H1 (cell line): ENCODE results near the gene DEPP1. TPM values are rescaled to one million over a fixed set of nuclear protein-coding genes. Genes with fewer than 3 reads are reported as not detected.

Experiments used
- CTCF ChIA-PET: fragments of 300-600 bp; sonication (Branson Sonifier 250); formaldehyde crosslinking; loops from one replicate; lab custom pipeline; 2021; ENCODE audit not compliant: partially characterized antibody; lab: Charles Lee
- POLR2A ChIA-PET: fragments of 300-600 bp; sonication (Branson Sonifier 250); formaldehyde crosslinking; loops from one replicate; lab custom pipeline; 2021; ENCODE audit warnings: inconsistent platforms; ENCODE audit not compliant: partially characterized antibody; lab: Charles Lee
- DNase-seq, 2 experiments: peaks; one replicate each; pipeline versions ENCODE4 v3.0.0 to v3.0.0-alpha.2; 2010 to 2022; ENCODE audit warnings: low spot score in 2 of 2, low read depth in 1 of 2, mixed read lengths in 1 of 2
- FAIRE-seq: peaks from 2 replicates; lab custom pipeline; 2011; peaks lifted over from hg19 to GRCh38; lab: Jason Lieb, UNC
- H2AFZ ChIP-seq: 2 replicates; pipeline ENCODE4 v1.8.1; 2012; ENCODE audit warnings: low read length, inconsistent platforms
- H2AK5ac ChIP-seq: 2 replicates; pipeline ENCODE4 v1.6.1; 2013; ENCODE audit warnings: low read depth, low read length
- H2BK120ac ChIP-seq: replicated peaks from 2 replicates; pipeline ENCODE3; 2013; ENCODE audit warnings: low read depth, low read length, inconsistent platforms
- H2BK12ac ChIP-seq: 2 replicates; pipeline ENCODE4 v1.6.1; 2013; ENCODE audit warnings: low read depth, low read length
- H2BK15ac ChIP-seq: 2 replicates; pipeline ENCODE4 v1.6.1; 2013; ENCODE audit warnings: low read length
- H2BK20ac ChIP-seq: 2 replicates; pipeline ENCODE4 v1.6.1; 2013; ENCODE audit warnings: low read length
- H2BK5ac ChIP-seq: 2 replicates; pipeline ENCODE4 v1.6.1; 2013; ENCODE audit warnings: low read depth, low read length
- H3K14ac ChIP-seq: 2 replicates; pipeline ENCODE4 v1.6.1; 2013; ENCODE audit warnings: inconsistent platforms; ENCODE audit not compliant: insufficient read length
- H3K18ac ChIP-seq: 2 replicates; pipeline ENCODE4 v1.6.1; 2013; ENCODE audit warnings: low read length; ENCODE audit errors: extremely low read depth
- H3K23ac ChIP-seq: 2 replicates; pipeline ENCODE4 v1.6.1; 2013; ENCODE audit warnings: inconsistent platforms; ENCODE audit not compliant: insufficient read length
- H3K23me2 ChIP-seq: 2 replicates; pipeline ENCODE4 v1.6.1; 2013; ENCODE audit warnings: low read depth, low read length
- H3K27ac ChIP-seq: 2 replicates; pipeline ENCODE4 v1.6.1; 2011; ENCODE audit warnings: low read depth, low read length, inconsistent platforms
- H3K27me3 ChIP-seq, 4 experiments: replicated peaks in 1 of 4; 1 replicate in 1 of 4; 2 replicates in 3 of 4; pipeline versions ENCODE4 v1.6.1 to v1.8.1; 2011 to 2013; ENCODE audit warnings: low read length in 3 of 4, mild to moderate bottlenecking in 3 of 4, inconsistent platforms in 2 of 4, mixed read lengths in 2 of 4, moderate library complexity in 1 of 4; ENCODE audit not compliant: control insufficient read depth in 3 of 4, insufficient read depth in 3 of 4; ENCODE audit errors: extremely low read depth in 1 of 4
- H3K36me3 ChIP-seq, 4 experiments: 2 replicates each; pipeline versions ENCODE4 v1.6.1 to v1.8.1; 2011 to 2013; ENCODE audit warnings: mild to moderate bottlenecking in 4 of 4, low read length in 3 of 4, moderate library complexity in 2 of 4, control low read depth in 1 of 4, inconsistent platforms in 1 of 4; ENCODE audit not compliant: insufficient read depth in 4 of 4, control insufficient read depth in 2 of 4
- H3K4ac ChIP-seq: replicated peaks from 2 replicates; pipeline ENCODE3; 2013; ENCODE audit warnings: low read length, low read depth, mixed read lengths, inconsistent platforms; ENCODE audit not compliant: insufficient read length
- H3K4me1 ChIP-seq, 4 experiments: replicated peaks in 1 of 4; 1 replicate in 1 of 4; 2 replicates in 3 of 4; pipeline versions ENCODE4 v1.6.1 to v1.8.1; 2011 to 2013; ENCODE audit warnings: low read length in 3 of 4, inconsistent platforms in 2 of 4, mixed read lengths in 1 of 4; ENCODE audit not compliant: insufficient read depth in 4 of 4, control insufficient read depth in 3 of 4
- H3K4me2 ChIP-seq, 2 experiments: 2 replicates each; pipeline versions ENCODE4 v1.6.1 to v1.8.1; 2011 to 2013; ENCODE audit warnings: low read depth in 2 of 2, low read length in 2 of 2, control low read depth in 1 of 2, inconsistent platforms in 1 of 2, mild to moderate bottlenecking in 1 of 2; ENCODE audit not compliant: insufficient read depth in 1 of 2
- H3K4me3 ChIP-seq, 4 experiments: fragments of 200-600, 300-600 bp in 1 of 4; sonication (generic), shearing (Covaris generic), sonication (Bioruptor Twin) in 1 of 4; 2 replicates each; pipeline versions ENCODE4 v1.5.1 to v1.8.1; 2011 to 2016; ENCODE audit warnings: low read length in 4 of 4, low read depth in 3 of 4, control low read depth in 2 of 4, inconsistent platforms in 2 of 4, mild to moderate bottlenecking in 2 of 4, mixed read lengths in 1 of 4, moderate library complexity in 1 of 4; ENCODE audit not compliant: insufficient read depth in 2 of 4; ENCODE audit errors: extremely low read depth in 1 of 4
- H3K56ac ChIP-seq: replicated peaks from 2 replicates; pipeline ENCODE3; 2013; ENCODE audit warnings: low read depth, mild to moderate bottlenecking, mixed read lengths, low read length, inconsistent platforms; ENCODE audit not compliant: insufficient read length
- H3K79me1 ChIP-seq: 2 replicates; pipeline ENCODE4 v1.6.1; 2013; ENCODE audit warnings: low read depth, low read length, control low read depth
- H3K79me2 ChIP-seq, 2 experiments: 2 replicates each; pipeline versions ENCODE4 v1.6.1 to v1.8.1; 2012 to 2013; ENCODE audit warnings: low read length in 2 of 2, mild to moderate bottlenecking in 2 of 2, inconsistent platforms in 1 of 2; ENCODE audit not compliant: insufficient read depth in 2 of 2, control insufficient read depth in 1 of 2
- H3K9ac ChIP-seq, 4 experiments: replicated peaks in 1 of 4; 1 replicate in 1 of 4; 2 replicates in 3 of 4; pipeline versions ENCODE4 v1.6.1 to v1.8.1; 2011 to 2013; ENCODE audit warnings: low read depth in 3 of 4, low read length in 3 of 4, control low read depth in 2 of 4, mild to moderate bottlenecking in 2 of 4, moderate library complexity in 2 of 4, inconsistent platforms in 1 of 4; ENCODE audit errors: extremely low read depth in 1 of 4
- H3K9me3 ChIP-seq, 2 experiments: 2 replicates each; pipeline versions ENCODE4 v1.6.1 to v1.8.1; 2012 to 2013; ENCODE audit warnings: mild to moderate bottlenecking in 2 of 2, moderate library complexity in 2 of 2, control low read depth in 1 of 2, inconsistent platforms in 1 of 2, low read depth in 1 of 2, low read length in 1 of 2, mixed read lengths in 1 of 2; ENCODE audit not compliant: insufficient read depth in 2 of 2
- H4K20me1 ChIP-seq, 2 experiments: replicated peaks in 1 of 2; 2 replicates each; pipeline versions ENCODE3 to v1.8.1; 2011 to 2013; ENCODE audit warnings: inconsistent platforms in 2 of 2, low read length in 2 of 2, mild to moderate bottlenecking in 1 of 2; ENCODE audit not compliant: insufficient read depth in 2 of 2, control insufficient read depth in 1 of 2
- H4K5ac ChIP-seq: 2 replicates; pipeline ENCODE4 v1.6.1; 2013; ENCODE audit warnings: low read length, low read depth, mixed read lengths, inconsistent platforms; ENCODE audit not compliant: insufficient read length
- H4K8ac ChIP-seq: 2 replicates; pipeline ENCODE4 v1.8.0; 2013; ENCODE audit warnings: mild to moderate bottlenecking, moderate library complexity, low read length, inconsistent platforms; ENCODE audit not compliant: insufficient read depth; ENCODE audit errors: extremely low read depth
- H4K91ac ChIP-seq: replicated peaks from 2 replicates; pipeline ENCODE3; 2013; ENCODE audit warnings: low read length, mixed read lengths, inconsistent platforms; ENCODE audit not compliant: insufficient read length
- BCL11A ChIP-seq, 2 experiments: IDR thresholded peaks; one replicate each; pipeline ENCODE4 v1.6.1; 2011; ENCODE audit warnings: low read depth in 2 of 2, low read length in 2 of 2, mild to moderate bottlenecking in 2 of 2
- CHD2 ChIP-seq: IDR thresholded peaks from 2 replicates; pipeline ENCODE4 v1.6.1; 2012; ENCODE audit warnings: low read length, improper control_type of control experiment
- CREB1 ChIP-seq: IDR thresholded peaks from 2 replicates; pipeline ENCODE4 v1.6.1; 2012; ENCODE audit warnings: inconsistent platforms
- JUND ChIP-seq: IDR thresholded peaks from 2 replicates; pipeline ENCODE4 v1.6.1; 2011; ENCODE audit warnings: mild to moderate bottlenecking, improper control_type of control experiment, low read length
- KDM1A ChIP-seq: fragments of 200-600, 300-600 bp; sonication (generic); IDR thresholded peaks from 2 replicates; pipeline ENCODE4 v1.7.1; 2016; ENCODE audit warnings: mild to moderate bottlenecking, low read length, borderline replicate concordance
- SIN3A ChIP-seq, 2 experiments: IDR thresholded peaks in 1 of 2; conservative IDR thresholded peaks in 1 of 2; 2 replicates each; pipeline ENCODE4 v1.6.1; 2011 to 2012; ENCODE audit warnings: low read length in 2 of 2, improper control_type of control experiment in 1 of 2, low read depth in 1 of 2, mild to moderate bottlenecking in 1 of 2
- WGBS, 2 experiments: shearing (Covaris generic) in 1 of 2; methylation state at CpG; one replicate each; pipeline versions ENCODE4 v1.1.6 to v1.1.7; 2013 to 2015; ENCODE audit warnings: low lambda C conversion rate in 2 of 2, mixed read lengths in 2 of 2, inconsistent platforms in 1 of 2, low coverage in 1 of 2, missing lambda C conversion rate in 1 of 2; ENCODE audit not compliant: insufficient replicate concordance in 2 of 2, insufficient coverage in 1 of 2, insufficient read length in 1 of 2; ENCODE audit errors: extremely low coverage in 1 of 2, missing lambda C conversion rate in 1 of 2; 5-methylcytosine and 5-hydroxymethylcytosine counted together
- polyA plus RNA-seq, 7 experiments: library from polyadenylated mRNA; depleted of rRNA in 3 of 7; stranded (reverse) in 5 of 7; unstranded in 2 of 7; fragments of >200 nt in 5 of 7; fragments of 200-250 nt in 2 of 7; gene quantifications; 1 replicate in 5 of 7; 2 replicates in 1 of 7; 4 replicates in 1 of 7; pipeline versions ENCODE4 v1.2.1 to v1.2.3, GENCODE V29; 2011 to 2013; ENCODE audit warnings: missing spikeins in 2 of 7, mixed read lengths in 2 of 7
- total RNA-seq: library from RNA; stranded (reverse); fragmentation: NEBNext Ultra II Directional; extraction: Animal tissue kit (Norgen Biotek cat#: 25700); gene quantifications from 2 replicates; pipeline ENCODE4 v1.2.1, GENCODE V29; 2021
- TF ChIP-seq, protein P1 (sequence below): IDR thresholded peaks from 2 replicates; pipeline ENCODE4 v1.6.1; 2012; ENCODE audit warnings: low read length, inconsistent platforms

Gene DEPP1
- total and polyA plus RNA-seq, 2 of the 8 experiments (the other 6 are each of a cell fraction or from before 2014, with no cell fraction given), result 0.67 to 4.5 TPM

DNA sequence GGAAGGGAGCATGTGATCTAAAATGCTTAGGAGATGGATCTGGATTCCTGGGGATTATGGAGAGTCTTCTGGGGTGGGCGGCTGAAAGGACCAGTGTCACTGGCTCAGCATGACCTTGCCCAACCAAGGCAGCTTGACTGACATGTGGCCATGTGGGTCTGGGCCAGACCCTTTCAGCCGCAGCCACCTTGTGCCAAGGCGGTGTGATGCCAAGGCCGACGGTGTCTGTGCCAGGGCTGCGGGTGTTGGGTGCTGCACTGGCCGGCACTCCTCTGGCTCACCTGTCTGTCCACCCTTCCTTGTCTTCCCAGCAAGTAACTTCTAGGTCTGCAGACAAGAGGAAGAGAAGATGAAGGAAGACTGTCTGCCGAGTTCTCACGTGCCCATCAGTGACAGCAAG is 8.8 kb downstream of the DEPP1 start:
- H3K4ac ChIP-seq, result no peak overlapping the region
- no peak overlapping the region for H2BK120ac ChIP-seq
- H3K23me2 ChIP-seq, result peaks cover 11% of the 10 kb centered on the region; the same call in 1 of the 2 replicates
- H3K9ac ChIP-seq, result no peak overlapping the region
- H3K27ac ChIP-seq, result no peak overlapping the region; the same call in 1 of the 2 replicates
- H2BK15ac ChIP-seq, result no peak overlapping the region
- no peak overlapping the region for H4K8ac ChIP-seq
- no peak overlapping the region for H2BK20ac ChIP-seq
- H3K27me3 ChIP-seq, result no peaks in the 10 kb centered on the region; a peak in 1 of 7 replicates
- ChIA-PET CTCF (interaction anchor here (1.0 to 11.2 kb wide), 4 partner anchors 8 to 34 kb away, joined by 5 to 143 read pairs (median 102); partner anchors contain the start of gene DEPP1), POLR2A (no interaction called here)
- no peaks in the 10 kb centered on the region for H3K79me2 ChIP-seq
- DNase-seq (no peak), FAIRE-seq (no peak)
- no peak overlapping the region for H4K5ac ChIP-seq
- peaks cover 5% of the 10 kb centered on the region; the same call in 1 of the 2 replicates for H3K79me1 ChIP-seq
- H3K4me1 ChIP-seq, result peaks cover 19 to 31% (median 23%) of the 10 kb centered on the region in 4 experiments
- no peak overlapping the region for H3K4me3 ChIP-seq
- H2BK12ac ChIP-seq, result no peak overlapping the region
- no peak overlapping the region for H2AK5ac ChIP-seq
- H2AFZ ChIP-seq, result no peak overlapping the region
- peaks cover 0 to 6% (median 0%) of the 10 kb centered on the region in 4 experiments; a peak in 3 of 8 replicates for H3K36me3 ChIP-seq
- no peak overlapping the region for H3K56ac ChIP-seq
- TF ChIP-seq KDM1A (no peak), BCL11A (IDR thresholded peaks at IDR 0.05; ENCODE audit: low read depth in 2 of 2, low read length in 2 of 2) (no peak), JUND (no peak), CREB1 (no peak), CHD2 (no peak), SIN3A (conservative IDR thresholded peaks at IDR 0.05 in 1 of 2, IDR thresholded peaks at IDR 0.05 in 1 of 2; ENCODE audit: low read depth in 1 of 2, low read length in 2 of 2) (no peak)
- TF ChIP-seq, protein P1, sequence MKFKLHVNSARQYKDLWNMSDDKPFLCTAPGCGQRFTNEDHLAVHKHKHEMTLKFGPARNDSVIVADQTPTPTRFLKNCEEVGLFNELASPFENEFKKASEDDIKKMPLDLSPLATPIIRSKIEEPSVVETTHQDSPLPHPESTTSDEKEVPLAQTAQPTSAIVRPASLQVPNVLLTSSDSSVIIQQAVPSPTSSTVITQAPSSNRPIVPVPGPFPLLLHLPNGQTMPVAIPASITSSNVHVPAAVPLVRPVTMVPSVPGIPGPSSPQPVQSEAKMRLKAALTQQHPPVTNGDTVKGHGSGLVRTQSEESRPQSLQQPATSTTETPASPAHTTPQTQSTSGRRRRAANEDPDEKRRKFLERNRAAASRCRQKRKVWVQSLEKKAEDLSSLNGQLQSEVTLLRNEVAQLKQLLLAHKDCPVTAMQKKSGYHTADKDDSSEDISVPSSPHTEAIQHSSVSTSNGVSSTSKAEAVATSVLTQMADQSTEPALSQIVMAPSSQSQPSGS, result no peak
- H2BK5ac ChIP-seq, result no peak overlapping the region
- WGBS, 2 experiments, result 88% methylated on average over 8 of the region's 9 CpGs; no CpG with 5 or more reads in 1 of the 2 experiments
- H3K23ac ChIP-seq, result no peak overlapping the region
- H3K4me2 ChIP-seq, result no peak overlapping the region
- no peaks in the 10 kb centered on the region for H3K9me3 ChIP-seq
- H4K91ac ChIP-seq, result no peak overlapping the region
- H3K18ac ChIP-seq, result no peak overlapping the region
- no peak overlapping the region for H3K14ac ChIP-seq
- peaks cover 0 to 2% of the 10 kb centered on the region in 2 experiments for H4K20me1 ChIP-seq
